ENCODE results near the gene PPARG.
"Not testable (repeated sequence)": the region's sequence is repeated elsewhere in the genome, so short reads cannot be mapped to it uniquely, and the experiment has no call there.

The PPARG gene

DNA sequence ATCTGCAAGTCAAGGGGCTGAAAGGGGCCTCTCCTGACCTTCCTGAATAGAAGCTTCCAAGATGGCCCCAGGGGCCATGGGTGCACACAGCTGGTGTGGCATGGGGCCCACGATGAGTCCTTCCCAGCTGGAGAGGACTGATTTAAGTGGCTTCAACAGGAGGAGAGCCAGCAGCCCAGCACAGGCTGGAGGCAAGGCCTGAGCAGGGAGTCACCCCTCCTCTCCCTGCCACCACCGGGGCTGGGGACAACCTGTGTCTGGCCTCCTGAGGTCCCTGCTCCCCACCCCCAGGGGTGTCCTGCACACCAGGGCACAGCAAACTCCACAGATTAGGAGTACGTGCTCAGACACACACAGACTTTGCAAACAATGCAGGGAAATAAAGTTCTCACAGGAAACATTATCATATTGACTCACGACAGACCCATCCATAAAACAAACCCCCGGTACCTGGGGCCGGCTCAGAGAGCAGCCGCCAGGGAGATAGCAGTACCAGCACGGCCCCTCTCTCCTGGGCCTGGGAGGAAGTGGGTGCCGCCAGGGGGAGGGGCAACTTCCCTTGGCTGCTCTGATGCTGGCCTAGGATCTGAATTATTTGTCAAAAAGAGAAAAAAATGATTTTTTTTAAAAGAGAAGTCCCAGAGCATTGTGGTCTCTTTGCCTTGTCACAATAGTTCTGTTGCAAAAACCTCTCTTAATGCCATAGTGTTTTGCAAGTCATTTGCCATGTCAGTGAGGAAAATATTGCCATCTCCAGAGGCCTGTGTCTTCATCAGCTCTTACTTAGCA is 173.5 kb downstream of the PPARG start:
- DNase-seq (ENCODE audit: low spot score): no peak

DNA sequence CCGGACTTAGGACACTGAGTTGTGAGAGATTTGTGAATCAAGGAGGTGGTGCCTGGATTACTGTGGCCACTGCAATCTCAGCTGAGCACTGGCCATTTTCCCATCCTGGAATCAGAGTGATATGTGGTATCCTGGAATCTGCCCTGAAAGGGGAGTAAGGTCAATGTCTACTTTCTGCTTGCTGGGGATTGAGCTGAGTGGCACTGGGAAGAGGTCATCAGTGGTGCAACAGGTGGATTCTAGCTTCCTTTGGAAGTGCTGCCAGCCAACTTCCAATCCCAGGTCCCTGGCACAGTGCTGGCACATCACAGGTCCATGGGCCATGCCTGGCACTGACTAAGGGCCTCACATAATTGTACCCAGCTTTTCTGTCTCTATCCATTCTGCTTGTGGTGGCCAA is 174.8 kb downstream of the PPARG start:
- DNase-seq (ENCODE audit: low spot score): no peak

DNA sequence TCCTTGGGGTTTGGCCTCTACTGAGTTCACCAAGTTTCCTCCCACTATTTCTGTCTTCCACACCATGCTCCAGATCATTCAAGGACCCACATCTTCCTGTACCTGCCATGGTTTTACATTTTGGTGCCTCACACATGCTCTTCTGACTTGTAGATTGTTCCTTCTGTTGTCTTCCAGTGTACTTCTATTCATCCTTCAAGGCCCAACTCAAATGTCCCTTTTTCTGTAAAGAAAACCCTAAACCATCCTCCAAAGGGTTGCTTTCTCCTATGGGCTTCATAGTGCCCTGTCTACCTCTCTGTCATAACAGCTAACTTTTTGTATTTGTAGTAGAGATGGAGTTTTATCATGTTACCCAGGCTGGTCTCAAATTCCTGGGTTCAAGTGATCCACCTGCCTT is 175.3 kb downstream of the PPARG start:
- DNase-seq (ENCODE audit: low spot score): no peak

DNA sequence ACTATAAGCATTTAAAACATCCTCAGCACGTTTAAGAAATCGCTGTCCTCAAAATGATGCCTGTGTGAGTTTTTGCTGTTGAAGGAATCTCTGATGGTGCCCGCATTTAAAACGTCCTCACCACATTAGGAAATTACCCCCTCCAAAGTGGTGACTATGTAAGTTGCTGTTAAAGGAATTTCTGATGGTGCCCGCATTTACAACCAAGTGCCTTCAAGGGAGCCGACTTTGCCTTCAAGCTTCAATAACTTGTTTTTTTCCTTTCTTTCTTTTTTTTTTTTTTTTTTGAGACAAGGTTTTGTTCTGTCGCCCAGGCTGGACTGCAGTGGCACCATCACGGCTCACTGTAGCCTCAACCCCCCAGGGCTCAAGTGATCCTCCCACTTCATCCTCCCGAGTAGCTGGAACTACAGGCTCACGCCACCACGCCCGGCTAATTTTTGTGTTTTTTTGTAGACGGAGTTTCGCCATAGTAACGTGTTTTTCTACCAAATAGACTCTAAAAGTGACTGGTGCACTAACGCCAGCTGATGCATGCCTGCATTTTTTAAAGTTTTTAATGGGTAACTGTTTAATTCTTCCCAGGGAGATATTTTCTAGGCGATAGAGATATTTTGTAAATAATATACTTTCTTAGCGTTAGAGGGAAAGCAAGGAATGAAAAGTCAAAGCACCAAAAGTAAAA is 176.4 kb downstream of the PPARG start:
- no peak for DNase-seq (ENCODE audit: low spot score)

DNA sequence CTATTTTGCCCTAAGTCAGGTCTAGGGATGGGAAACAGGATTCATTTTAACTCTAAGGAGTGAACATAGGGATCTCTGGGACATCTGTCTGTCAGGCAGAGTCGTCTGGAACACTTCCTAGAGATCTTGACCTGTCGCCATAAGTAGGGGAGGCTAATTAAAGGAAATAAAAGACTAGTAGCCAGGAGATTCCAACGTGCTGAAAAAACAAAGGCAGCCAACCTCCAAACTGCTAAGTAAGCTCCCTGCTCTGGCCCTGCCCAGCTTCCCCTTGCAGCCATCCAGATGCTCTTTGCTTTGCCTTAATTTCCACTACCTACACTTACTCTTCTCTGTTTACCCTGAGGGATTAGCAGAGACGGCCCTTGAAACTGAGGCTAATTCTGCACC is 177.0 kb downstream of the PPARG start:
- no peak for DNase-seq (ENCODE audit: low spot score)

DNA sequence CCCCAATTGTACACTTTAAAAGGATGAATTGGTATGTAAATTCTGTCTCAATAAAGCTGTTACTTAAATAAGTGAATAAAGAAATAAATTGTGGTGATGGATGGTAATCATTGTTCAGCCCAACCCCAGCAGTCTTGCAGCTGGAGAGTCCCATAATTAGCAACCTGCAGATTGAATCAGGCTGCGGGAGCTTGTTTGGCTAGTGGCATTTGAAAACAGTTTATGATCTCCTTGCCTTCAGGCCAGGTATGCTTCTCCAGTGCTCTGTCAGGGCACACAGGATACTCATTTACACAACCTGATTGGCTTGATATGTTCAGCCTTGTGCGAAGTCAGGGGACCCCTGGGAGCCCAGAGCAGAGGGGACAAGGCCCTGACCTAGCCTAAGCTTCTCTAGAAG is 178.9 kb downstream of the PPARG start:
- DNase-seq (ENCODE audit: low spot score): no peak

DNA sequence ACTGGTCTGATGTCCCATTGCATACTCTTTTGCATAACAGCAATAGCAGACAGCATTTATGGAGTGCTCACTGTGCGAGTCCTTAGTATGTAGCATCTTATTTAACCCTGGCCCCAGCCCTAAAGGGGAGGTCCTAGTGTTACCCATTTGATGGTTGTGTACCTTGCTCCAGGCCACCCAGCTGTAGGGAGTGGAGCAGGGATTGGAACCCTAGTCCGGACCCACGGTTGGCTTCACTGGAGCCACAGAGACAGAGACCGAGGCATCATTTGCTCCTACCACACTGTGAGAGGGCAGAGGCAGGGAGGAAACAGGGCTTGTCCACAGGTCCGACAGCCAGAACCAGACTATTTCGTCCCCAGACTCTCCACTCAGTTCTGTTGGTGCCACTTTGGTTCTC is 179.4 kb downstream of the PPARG start:
- DNase-seq (ENCODE audit: low spot score): no peak

DNA sequence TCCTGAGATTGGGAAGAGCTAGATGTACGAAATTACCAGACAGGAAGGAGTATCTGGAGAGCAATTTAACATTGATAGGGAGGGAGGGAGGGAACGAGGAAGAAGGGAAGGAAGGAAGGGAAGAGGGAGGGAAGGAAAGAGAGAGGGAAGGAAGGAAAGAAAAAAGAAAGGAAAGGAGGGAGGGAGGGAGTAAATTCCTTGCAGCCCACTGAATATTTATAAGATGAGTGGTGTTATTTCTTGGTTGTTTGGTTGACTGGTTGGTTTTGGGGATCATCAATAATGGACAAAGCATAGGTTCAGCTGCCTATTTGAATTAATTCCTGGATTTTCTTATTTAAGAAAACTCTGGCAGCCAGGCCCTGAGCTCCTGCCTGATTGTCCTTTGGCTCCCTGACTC is 179.9 kb downstream of the PPARG start:
- DNase-seq (ENCODE audit: low spot score): no peak

DNA sequence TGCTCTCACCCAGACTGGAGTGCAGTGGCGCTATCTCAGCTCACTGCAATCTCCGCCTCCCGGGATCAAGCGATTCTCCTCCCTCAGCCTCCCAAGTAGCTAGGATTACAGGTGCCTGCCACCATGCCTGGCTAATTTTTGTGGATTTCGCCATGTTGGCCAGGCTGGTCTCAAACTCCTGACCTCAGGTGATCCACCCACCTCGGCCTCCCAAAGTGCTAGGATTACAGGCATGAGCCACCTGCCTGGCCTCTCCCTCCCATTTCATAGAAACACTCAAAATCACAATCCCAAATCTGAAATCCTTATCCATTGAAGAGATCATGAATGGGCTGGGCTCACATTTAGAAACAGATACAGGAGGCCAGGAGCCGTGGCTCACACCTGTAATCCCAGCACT is 180.4 kb downstream of the PPARG start:
- not testable (repeated sequence) for DNase-seq (ENCODE audit: low spot score)

DNA sequence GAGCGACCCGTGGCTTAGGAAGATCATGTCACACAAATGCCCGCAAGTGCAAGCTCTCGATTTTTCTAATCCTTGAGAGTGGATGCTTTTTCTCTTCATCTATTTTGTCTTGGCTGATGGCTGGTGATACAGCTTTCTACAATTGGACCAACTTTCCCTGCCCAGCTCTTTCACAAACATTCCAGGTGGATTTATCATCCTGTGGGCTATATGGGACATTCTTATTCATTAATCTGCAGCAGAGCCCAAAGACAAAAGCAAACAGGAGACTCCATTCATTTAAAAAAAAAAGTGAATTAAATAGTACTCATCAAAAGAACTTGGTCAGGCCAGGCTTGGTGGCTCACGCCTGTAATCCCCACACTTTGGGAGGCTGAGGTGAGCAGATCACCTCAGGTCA is 181.2 kb downstream of the PPARG start:
- no peak for DNase-seq (ENCODE audit: low spot score)

DNA sequence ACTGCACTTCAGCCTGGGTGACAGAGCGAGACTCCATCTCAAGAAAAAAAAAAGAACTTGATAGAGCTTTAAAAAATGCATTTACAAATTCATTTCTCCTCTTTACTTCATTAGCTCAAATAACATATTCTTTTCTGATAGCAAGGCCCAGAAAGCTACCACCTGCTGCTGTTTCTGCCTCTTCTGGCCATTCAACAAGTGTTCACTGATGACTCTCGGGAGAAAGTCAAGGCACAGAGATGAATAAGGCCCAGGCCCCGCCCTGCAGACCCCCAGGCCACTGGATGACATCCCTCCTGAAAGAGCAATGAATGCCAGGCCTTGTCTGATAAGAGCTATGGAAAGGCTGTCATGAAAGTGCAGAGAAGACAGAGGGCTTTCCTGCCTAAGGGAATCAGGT is 181.8 kb downstream of the PPARG start:
- no peak for DNase-seq (ENCODE audit: low spot score)

DNA sequence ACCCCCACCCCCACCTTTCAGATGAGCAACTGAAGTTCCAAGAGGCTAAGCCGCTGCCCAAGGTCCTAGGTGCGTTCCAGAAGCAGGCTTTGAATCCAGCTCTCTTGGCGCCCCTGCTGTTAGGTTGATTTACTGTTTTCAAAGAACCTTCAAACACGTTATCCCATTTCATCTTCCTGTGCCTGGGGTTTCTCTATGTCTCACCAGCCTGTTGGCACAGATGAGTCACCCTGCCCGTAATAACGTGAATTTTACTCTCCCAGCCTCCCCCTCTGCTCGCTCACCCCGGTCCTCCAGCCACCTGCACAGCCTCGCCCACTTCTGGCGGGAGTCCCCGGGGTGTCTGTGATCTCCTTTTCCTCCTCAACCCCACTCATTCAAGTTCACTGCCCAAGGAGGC is 182.4 kb downstream of the PPARG start:
- no peak for DNase-seq (ENCODE audit: low spot score)

DNA sequence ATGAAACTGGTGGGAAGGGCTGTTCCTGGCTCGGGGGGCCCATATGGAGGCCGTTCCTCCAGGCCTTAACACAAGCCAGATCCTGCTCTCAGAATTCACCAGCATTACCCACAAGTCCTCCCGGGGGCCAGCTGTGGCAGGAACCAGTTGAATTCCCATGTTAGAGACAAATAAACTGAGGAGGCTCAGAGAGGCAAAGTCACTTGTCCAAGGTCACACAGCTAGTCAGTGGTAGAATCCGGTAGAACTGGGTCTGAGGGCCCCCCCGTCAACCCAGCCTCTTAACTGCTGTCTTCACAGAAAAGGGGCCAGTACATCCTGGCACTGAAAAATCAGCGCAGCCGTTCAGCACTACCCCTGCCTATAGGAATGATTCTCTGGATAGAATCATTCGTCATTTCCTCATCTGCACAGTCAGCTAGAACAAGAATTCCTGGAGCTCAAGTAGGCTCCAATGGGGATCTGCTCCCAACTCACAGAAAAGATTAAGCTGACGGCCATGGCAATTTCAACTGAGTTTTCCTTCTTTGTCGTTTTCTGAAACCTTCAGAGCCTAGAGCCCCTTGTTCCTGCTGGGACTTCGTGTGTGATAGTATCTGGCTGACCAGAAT is 183.2 kb downstream of the PPARG start:
- no peak for DNase-seq (ENCODE audit: low spot score)

DNA sequence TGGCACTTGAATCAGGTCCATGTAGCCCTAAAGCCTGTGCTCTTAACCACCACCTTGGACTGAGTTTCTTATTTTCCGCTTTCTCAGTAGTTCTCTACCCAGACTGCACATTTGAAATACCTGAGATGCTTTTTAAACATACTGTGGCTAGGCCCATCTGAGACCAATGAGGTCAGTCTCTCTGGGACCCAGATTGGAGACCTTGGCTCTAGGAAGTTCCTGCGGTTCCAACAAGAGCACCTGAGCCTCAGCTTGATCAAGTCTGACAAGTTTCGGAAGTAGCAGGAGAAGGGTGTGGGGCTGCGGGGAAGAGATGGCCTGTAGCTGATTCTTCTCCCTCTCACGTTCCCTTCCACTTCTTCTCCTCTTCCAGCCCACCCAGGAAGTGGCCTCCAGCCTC is 183.9 kb downstream of the PPARG start:
- DNase-seq (ENCODE audit: low spot score): no peak

DNA sequence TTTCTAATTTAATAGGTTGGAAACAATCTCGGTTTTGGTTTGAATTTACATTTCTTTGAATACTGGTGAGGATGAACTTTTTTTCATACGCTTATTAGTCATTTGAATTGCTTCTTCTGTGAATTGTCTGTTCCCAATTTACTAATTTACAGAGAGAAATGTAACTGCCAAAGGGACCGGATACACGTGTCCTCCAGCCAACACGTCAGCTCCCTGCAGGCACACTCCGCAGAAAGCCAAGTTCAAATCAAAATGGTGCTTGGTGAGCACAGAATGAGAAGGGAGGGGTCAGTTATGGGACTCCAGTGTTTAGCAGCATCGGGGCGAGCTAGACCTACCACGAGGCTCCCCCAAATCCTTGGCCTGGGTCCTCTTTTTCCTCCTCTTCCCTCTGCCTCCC is 184.6 kb downstream of the PPARG start:
- DNase-seq (ENCODE audit: low spot score): no peak

DNA sequence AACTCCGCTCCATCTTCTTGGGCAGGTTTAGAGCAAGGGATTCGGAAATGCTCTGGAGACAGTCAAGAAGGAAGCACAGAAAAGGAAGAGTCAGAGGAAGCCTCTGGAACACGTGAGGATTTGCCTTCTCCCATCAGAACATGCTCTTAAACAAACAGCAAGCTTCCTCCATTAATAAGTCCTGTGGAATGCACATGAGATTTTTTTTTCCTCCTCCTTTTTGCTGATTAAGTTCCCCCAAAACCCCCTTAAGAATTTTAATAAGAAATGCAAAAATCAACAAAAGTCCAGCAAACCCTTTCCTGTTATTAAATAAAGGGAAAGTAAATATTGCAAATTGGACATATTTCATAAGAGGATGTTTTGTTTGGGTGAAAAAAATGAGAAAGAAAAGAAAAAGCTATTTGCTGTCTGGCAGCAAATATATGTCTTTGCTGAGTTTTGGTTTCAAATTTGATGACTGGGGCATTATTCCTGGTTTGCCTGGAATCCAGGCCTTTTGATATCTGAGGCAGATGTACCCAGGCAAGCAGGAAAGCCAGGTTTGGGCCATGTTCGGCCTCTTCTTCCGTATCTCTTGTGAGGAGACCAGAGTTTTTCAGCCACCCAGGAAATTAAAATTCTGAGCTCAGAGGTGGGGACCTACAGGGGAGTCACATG is 187.5 kb downstream of the PPARG start:
- no peak for DNase-seq (ENCODE audit: low spot score)

DNA sequence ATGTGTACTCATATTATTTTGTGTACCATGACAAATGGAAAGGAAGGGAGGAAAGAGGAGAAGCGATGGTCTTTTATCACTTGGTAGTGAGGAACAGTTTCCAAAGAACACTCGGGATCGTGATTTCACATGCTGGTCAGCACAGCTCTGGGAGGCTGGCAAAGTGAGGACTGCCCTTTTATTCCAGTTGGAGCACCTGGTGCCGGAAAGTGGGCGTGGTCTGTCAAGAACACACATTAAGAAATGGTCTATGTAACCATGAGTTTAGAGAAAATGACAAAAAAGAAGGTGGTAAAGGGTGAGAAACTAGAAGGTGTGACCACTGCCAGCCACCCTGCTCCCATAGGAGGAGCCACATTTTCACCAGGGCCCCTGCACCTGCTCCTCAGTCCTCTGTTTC is 188.4 kb downstream of the PPARG start:
- no peak for DNase-seq (ENCODE audit: low spot score)

DNA sequence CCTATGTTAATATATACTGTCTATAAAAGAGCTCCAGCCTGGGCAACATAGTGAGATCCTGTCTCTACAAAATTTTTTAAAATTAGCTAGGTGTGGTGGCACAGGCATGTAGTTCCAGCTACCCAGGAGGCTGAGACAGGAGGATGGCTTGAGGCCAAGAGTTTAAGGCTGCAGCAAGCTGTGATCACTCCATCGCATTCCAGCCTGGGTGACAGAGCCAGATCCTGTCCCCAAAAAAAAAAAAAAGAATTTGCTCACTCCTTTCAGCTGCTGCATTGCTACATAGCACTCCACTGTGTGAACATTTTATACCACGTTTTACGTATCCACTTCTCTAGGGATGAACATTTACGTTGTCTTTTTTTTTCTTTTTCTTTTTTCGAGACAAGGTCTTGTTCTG is 189.5 kb downstream of the PPARG start:
- DNase-seq (ENCODE audit: low spot score): no peak

DNA sequence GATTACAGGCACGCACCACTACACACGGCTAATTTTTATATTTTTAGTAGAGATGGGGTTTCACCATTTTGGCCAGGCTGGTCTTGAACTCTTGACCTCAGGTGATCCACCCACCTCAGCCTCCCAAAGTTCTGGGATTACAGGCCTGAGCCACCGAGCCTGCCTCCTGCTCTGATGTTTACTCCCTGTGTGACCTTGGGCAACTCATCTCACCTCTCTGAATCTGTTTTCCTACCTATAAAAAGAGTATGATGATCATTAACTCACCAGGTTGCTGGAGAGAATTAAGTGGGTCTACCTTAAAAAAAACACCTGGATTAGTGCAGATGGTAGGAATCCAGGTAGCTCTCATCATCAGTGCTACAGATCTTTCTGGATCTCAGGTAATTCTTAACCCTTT is 190.3 kb downstream of the PPARG start:
- DNase-seq (ENCODE audit: low spot score): not testable (repeated sequence)

DNA sequence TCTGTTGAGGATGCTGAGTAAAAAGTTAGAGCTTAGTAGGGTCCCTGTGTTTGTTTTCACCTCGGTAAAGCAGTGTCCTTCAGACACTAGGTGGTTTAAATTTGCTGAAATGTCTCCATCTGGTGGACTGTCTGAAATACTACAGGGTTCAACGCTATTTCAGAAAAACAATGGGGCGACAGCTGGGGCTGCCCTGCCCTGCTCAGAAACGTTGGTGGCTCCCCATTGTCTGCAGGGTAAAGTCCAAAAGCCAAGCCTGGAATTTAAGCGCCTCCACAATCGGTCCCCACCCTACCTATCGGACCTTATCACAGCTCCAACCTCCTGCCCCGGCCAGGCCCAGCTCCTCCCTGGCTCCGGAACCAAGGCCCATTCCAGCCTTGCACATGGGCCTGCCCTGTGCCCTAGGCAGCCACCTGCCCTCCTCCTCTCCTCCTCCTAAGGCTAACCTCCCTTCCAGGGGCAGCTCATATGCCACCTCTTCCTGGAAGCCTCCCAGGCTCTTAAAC is 191.1 kb downstream of the PPARG start:
- peak; percentile 73 for DNase-seq (ENCODE audit: low spot score)

DNA sequence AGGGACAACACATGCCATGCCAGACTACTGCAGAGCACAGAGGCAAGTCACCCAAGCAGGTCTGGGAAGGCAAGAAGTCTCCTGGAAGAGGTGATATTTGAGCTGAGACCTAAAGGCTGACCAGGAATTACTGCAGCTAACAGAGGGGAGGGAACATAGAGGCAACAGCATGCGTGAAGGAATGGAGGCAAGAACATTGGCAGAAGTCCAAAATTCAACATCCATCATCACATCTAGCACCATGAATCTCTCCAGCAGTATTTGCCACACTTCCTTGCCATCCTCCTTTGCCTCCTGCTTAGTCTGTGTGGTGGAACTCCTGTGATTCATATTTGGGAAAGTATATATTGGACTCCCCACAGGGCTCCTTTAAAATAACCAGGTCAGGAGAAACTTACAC is 194.5 kb downstream of the PPARG start:
- DNase-seq (ENCODE audit: low spot score): no peak

DNA sequence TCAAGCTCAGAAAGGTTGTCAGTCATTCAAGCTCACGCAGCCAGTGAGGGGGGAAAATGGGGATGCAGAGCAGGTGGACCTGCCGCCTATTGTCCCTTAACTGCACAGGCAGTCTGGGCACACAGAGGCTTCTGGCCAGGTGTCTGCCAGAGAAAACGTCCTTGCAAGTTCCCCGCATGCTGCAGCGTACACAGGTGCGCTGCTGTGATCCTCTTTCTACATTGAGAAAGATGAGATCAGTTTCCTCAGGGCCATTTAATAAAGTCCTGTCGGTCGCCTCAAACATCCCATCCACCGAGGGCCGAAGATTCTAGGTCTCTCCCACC is 195.0 kb downstream of the PPARG start:
- no peak for DNase-seq (ENCODE audit: low spot score)
